Fibroblast of villous mesenchyme (primary cell): ENCODE results near the gene PLEKHA7. TPM values are rescaled to one million over a fixed set of nuclear protein-coding genes. Genes with fewer than 3 reads are reported as not detected.

Experiments used
- DNase-seq: peaks from one replicate; pipeline ENCODE4 v3.0.0-alpha.2; 2010; ENCODE audit warnings: low read depth
- H3K4me3 ChIP-seq: 2 replicates; pipeline ENCODE4 v1.5.1; 2011; ENCODE audit warnings: low read depth, mild to moderate bottlenecking, low read length
- CTCF ChIP-seq: IDR thresholded peaks from 2 replicates; pipeline ENCODE4 v1.5.1; 2012; ENCODE audit warnings: low read depth, mild to moderate bottlenecking, low read length; ENCODE audit not compliant: insufficient read depth
- total RNA-seq: library from RNA; depleted of rRNA; stranded (reverse); fragments of >200 nt; gene quantifications from 2 replicates; pipeline ENCODE4 v1.2.3, GENCODE V29; 2012

PLEKHA7 gene
- total RNA-seq, 1 donor: 0.86 TPM

GRCh38 chr11:16977136-16977993 is 36.8 kb downstream of the PLEKHA7 start:
- H3K4me3 ChIP-seq: no peak overlapping the region
- no peak for DNase-seq
- TF ChIP-seq CTCF: no peak

DNA sequence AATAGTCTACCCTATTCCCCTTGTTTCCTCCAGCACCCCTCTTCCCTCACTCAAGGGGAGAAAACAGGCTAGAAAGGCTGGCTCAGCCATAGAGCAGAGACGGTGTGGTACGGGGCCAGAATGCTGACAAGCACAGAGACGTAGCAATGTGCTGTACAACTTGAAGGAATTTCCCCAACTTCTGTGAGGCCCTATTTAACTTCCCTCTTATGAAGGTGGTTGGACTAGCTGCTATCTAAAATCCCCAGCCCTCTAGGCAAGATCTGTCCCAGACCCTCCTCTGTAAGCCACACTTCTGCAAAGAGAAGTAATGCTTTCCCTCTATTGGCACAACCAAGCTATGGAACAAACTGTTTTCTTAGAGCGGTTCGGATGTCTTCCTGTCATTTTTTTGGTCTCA is 37.8 kb downstream of the PLEKHA7 start:
- no peak for TF ChIP-seq CTCF

GRCh38 chr11:16975906-16976305 is 38.3 kb downstream of the PLEKHA7 start:
- DNase-seq: no peak
- no peak for TF ChIP-seq CTCF
- H3K4me3 ChIP-seq: no peak overlapping the region

More for the DNA sequence above, 37.8 kb downstream of the PLEKHA7 start:
- H3K4me3 ChIP-seq: no peak overlapping the region
- no peak for DNase-seq

DNA sequence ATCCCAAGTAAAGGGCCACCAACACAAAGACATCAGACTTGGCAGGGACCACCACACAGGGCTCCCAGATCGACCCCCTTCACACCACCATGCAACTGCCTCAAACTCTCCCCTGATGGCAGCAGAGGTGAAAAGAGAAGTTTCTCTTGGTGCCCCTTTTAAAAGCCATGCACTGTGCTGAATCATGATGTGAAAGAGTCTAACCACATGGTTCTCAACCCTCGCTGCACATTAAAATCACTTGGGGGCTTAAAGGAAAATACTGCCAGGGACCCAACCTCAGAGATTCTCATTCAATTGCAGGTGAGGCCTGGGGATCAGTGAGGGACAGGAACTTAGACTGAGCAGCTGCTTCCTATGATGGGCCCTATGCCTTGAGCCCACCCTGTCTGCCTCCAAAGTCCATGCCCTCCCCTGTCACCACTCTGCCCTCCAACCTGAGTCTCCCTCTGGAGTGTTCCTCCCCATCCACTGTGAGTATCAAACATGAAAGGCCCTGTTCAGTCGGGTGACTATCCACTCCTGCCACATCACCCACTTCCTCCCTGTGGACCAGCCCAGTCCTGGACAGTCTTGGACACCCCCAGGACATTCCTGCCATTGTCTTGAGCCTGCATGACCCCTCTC is 40.8 kb downstream of the PLEKHA7 start:
- H3K4me3 ChIP-seq: no peak overlapping the region
- TF ChIP-seq CTCF: no peak
- DNase-seq: no peak

GRCh38 chr11:16969010-16969999 is 44.9 kb downstream of the PLEKHA7 start:
- no peak overlapping the region for H3K4me3 ChIP-seq
- TF ChIP-seq CTCF: no peak
- peak; percentile 28 for DNase-seq

DNA sequence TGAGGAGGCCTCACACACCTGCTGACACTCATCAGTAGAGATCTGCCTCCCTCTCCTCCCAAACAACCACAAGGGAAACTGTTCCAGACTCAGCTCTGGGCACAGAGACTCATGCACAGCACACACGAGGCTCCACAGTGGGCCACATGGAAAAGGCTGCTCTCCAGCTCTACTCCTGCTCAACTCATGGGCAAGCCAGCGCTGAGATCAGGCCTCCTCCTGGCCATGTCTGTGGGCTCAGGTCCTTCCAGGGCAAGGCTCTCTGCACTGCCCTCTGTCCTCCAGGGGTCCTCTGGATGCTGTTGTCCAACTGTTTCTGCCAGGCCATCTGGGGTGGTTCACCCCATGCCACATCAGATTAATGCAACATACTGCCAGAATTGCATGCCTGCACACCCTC is 46.0 kb downstream of the PLEKHA7 start:
- H3K4me3 ChIP-seq: no peak overlapping the region
- no peak for DNase-seq
- TF ChIP-seq CTCF: no peak
